PC-3 (cell line): ENCODE data around the gene KATNBL1. TPM values are rescaled to one million over a fixed set of nuclear protein-coding genes. Genes with fewer than 3 reads are reported as not detected.
"Not testable (repeated sequence)": the region's sequence is repeated elsewhere in the genome, so short reads cannot be mapped to it uniquely, and the experiment has no call there.

Experiments
- ATAC-seq: fragments of 200-7000 bp; cut with Tn5 transposase; 2 replicates; pipeline ENCODE4 v1.9.1; 2020; ENCODE audit warnings: mild to moderate bottlenecking, moderate library complexity
- BruUV-seq: library from RNA; stranded (reverse); fragments of 400-500 nt; replicated peaks from 2 replicates; lab custom pipeline; 2021; lab: Mats Ljungman, UMichigan
- CTCF ChIA-PET: fragments of 300-600 bp; sonication (Branson Sonifier 250); formaldehyde crosslinking; loops from one replicate; lab custom pipeline; 2022; ENCODE audit warnings: antibody characterized with exemption; lab: Charles Lee
- POLR2A ChIA-PET: fragments of 300-600 bp; sonication (Branson Sonifier 250); formaldehyde crosslinking; loops from one replicate; lab custom pipeline; 2022; ENCODE audit warnings: antibody characterized with exemption; ENCODE audit not compliant: unreplicated experiment; lab: Charles Lee
- DNase-seq: peaks from one replicate; pipeline ENCODE4 v3.0.0-alpha.2; 2015
- H2AFZ ChIP-seq: fragments of 300-600 bp; sonication (generic); 2 replicates; pipeline ENCODE4 v1.6.0; 2016; ENCODE audit warnings: antibody characterized with exemption, low read length
- H3F3A ChIP-seq: fragments of 300-600 bp; sonication (generic); one replicate; pipeline ENCODE4 v1.6.0; 2017; ENCODE audit warnings: antibody characterized with exemption, low read length, control low read depth, mild to moderate bottlenecking; ENCODE audit not compliant: unreplicated experiment
- H3K27ac ChIP-seq: fragments of 300-600 bp; sonication (generic); 2 replicates; pipeline ENCODE4 v1.5.1; 2016; ENCODE audit warnings: mild to moderate bottlenecking, low read length
- H3K27me3 ChIP-seq: fragments of 300-600 bp; sonication (generic); 2 replicates; pipeline ENCODE4 v1.6.1; 2016; ENCODE audit warnings: low read length, mixed read lengths
- H3K36me3 ChIP-seq: fragments of 300-600 bp; sonication (generic); 2 replicates; pipeline ENCODE4 v1.6.1; 2016; ENCODE audit warnings: low read depth, mixed run types, low read length, mixed read lengths
- H3K4me1 ChIP-seq: fragments of 300-600 bp; sonication (generic); 2 replicates; pipeline ENCODE4 v1.5.1; 2016; ENCODE audit warnings: low read length; ENCODE audit not compliant: insufficient read depth
- H3K4me2 ChIP-seq: fragments of 300-600 bp; sonication (generic); 2 replicates; pipeline ENCODE4 v1.6.0; 2016; ENCODE audit warnings: low read length
- H3K4me3 ChIP-seq: fragments of 300-600 bp; sonication (generic); 2 replicates; pipeline ENCODE4 v1.5.1; 2016; ENCODE audit warnings: mild to moderate bottlenecking, low read length, mixed read lengths
- H3K79me2 ChIP-seq: fragments of 300-600 bp; sonication (generic); 2 replicates; pipeline ENCODE4 v1.6.1; 2017; ENCODE audit warnings: low read length, mixed read lengths
- H3K9ac ChIP-seq: fragments of 300-600 bp; sonication (generic); 2 replicates; pipeline ENCODE4 v1.6.0; 2016; ENCODE audit warnings: mild to moderate bottlenecking, low read length
- H3K9me2 ChIP-seq: fragments of 300-600 bp; sonication (generic); replicated peaks from 2 replicates; pipeline ENCODE4 v1.6.1; 2016; ENCODE audit warnings: mixed run types, low read length, mixed read lengths
- H3K9me3 ChIP-seq: fragments of 300-600 bp; sonication (generic); 2 replicates; pipeline ENCODE4 v1.6.1; 2016; ENCODE audit warnings: low read length, mixed read lengths
- H4K20me1 ChIP-seq: fragments of 300-600 bp; sonication (generic); 2 replicates; pipeline ENCODE4 v1.6.1; 2016; ENCODE audit warnings: low read length, mixed read lengths
- EZH2 ChIP-seq: fragments of 300-600 bp; sonication (generic); IDR thresholded peaks from one replicate; pipeline ENCODE4 v1.6.1; 2017; ENCODE audit warnings: antibody characterized with exemption, mild to moderate bottlenecking, low read length; ENCODE audit not compliant: unreplicated experiment
- intact Hi-C: fragments of 100-400 bp; cut with micrococcal nuclease; formaldehyde crosslinking; loops from 2 replicates; pipeline ENCODE4 v1.9.0; 2023
- total RNA-seq: library from RNA; depleted of rRNA; stranded (reverse); fragments of >200 nt; gene quantifications from 2 replicates; pipeline ENCODE4 v1.2.3, GENCODE V29; 2014
- TF ChIP-seq, protein P1 (sequence below): fragments of 300-600 bp; sonication (generic); conservative IDR thresholded peaks from 2 replicates; pipeline ENCODE4 v1.5.1; 2017; ENCODE audit warnings: antibody characterized with exemption, low read depth, mild to moderate bottlenecking, low read length

The KATNBL1 gene
- total RNA-seq, 1 experiment from 2014 or later: 57.6 TPM

DNA sequence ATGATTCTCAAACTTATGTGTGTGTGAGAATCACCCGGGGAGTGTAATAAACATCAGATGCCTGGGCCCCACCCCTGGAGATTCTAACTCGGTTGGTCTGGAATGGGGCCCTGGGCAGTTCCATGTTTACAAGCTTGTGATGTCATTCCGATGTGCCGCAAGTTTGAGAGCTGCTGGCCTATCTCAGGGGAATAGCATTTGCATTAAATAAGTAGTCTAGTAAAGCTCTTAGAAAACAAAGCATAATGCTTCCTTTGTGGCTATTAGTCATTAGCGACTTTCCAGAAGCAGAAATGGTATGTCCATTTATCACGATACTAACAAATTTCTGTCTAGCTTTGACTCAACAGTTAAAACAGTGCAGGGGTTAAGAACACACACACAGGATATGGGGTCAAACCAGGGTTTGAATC is 87.1 kb downstream of the KATNBL1 start:
- Histone ChIP-seq H3K36me3 (no peaks in the 10 kb centered on the region), H4K20me1 (no peaks in the 10 kb centered on the region), H3K9ac (peak overlapping the region; percentile 54), H3K9me2 (no peaks in the 10 kb centered on the region), H3K27ac (peak overlapping the region; percentile 88), H3K4me2 (peak overlapping the region; percentile 45), H3F3A (no peaks in the 10 kb centered on the region), H3K27me3 (no peaks in the 10 kb centered on the region), H3K4me3 (no peak overlapping the region), H3K79me2 (no peaks in the 10 kb centered on the region), H2AFZ (0 out of 2 replicates have a peak overlapping the region, but pooled peaks have one; percentile 5), H3K9me3 (no peaks in the 10 kb centered on the region), H3K4me1 (peaks cover 26% of the 10 kb centered on the region)
- TF ChIP-seq, protein P1, sequence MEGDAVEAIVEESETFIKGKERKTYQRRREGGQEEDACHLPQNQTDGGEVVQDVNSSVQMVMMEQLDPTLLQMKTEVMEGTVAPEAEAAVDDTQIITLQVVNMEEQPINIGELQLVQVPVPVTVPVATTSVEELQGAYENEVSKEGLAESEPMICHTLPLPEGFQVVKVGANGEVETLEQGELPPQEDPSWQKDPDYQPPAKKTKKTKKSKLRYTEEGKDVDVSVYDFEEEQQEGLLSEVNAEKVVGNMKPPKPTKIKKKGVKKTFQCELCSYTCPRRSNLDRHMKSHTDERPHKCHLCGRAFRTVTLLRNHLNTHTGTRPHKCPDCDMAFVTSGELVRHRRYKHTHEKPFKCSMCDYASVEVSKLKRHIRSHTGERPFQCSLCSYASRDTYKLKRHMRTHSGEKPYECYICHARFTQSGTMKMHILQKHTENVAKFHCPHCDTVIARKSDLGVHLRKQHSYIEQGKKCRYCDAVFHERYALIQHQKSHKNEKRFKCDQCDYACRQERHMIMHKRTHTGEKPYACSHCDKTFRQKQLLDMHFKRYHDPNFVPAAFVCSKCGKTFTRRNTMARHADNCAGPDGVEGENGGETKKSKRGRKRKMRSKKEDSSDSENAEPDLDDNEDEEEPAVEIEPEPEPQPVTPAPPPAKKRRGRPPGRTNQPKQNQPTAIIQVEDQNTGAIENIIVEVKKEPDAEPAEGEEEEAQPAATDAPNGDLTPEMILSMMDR: no peak
- TF ChIP-seq EZH2: no peak
- peak; percentile 87 for ATAC-seq
- ChIA-PET POLR2A (interaction anchor here (0.6 to 1.4 kb wide), 5 partner anchors 13 to 244 kb away, joined by 3 to 11 read pairs (median 6); partner anchors contain the start of genes KATNBL1 and LPCAT4), CTCF (interaction anchor here (0.6 to 1.1 kb wide), 4 partner anchors 10 to 244 kb away, joined by 3 to 6 read pairs (median 3); partner anchors contain the start of genes KATNBL1 and LPCAT4)
- intact Hi-C loops: loop anchor here (5.0 kb wide), 1 partner anchor 55 kb away; no protein-coding TSS in a partner anchor
- no TSS peak for BruUV-seq
- peak; percentile 91 for DNase-seq

DNA sequence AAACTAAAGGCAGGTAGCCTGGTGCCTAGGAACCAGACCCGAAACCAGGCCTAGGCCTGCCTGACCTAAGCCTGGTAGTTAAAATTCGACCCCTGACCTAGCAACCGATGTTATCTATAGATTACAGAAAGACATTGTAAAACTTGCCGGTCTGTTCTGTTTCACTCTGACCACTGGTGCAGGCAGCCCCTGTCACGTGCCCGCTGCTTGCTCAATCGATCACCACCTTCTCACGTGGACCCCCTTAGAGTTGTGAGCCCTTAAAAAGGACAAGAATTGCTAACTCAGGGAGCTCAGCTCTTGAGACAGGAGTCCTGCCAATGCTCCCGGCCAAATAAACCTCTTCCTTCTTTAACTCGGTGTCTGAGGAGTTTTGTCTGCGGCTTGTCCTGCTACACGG is 88.1 kb downstream of the KATNBL1 start:
- H3K36me3 ChIP-seq, BruUV-seq, H2AFZ ChIP-seq, H3K9me2 ChIP-seq, H3K9me3 ChIP-seq, H3F3A ChIP-seq, H3K27me3 ChIP-seq, H3K4me2 ChIP-seq, H3K4me3 ChIP-seq, DNase-seq, CTCF ChIA-PET, ATAC-seq, H4K20me1 ChIP-seq, H3K79me2 ChIP-seq: not testable (repeated sequence)
- peak overlapping the region; percentile 88 for H3K27ac ChIP-seq
- POLR2A ChIA-PET: interaction anchor here (1.4 kb wide), 1 partner anchor 12 kb away, joined by 7 read pairs; no protein-coding TSS in a partner anchor
- intact Hi-C loops: loop anchor here (5.0 kb wide), 1 partner anchor 56 kb away; no protein-coding TSS in a partner anchor
- peaks cover 31% of the 10 kb centered on the region for H3K4me1 ChIP-seq
- H3K9ac ChIP-seq: peak overlapping the region; percentile 48

DNA sequence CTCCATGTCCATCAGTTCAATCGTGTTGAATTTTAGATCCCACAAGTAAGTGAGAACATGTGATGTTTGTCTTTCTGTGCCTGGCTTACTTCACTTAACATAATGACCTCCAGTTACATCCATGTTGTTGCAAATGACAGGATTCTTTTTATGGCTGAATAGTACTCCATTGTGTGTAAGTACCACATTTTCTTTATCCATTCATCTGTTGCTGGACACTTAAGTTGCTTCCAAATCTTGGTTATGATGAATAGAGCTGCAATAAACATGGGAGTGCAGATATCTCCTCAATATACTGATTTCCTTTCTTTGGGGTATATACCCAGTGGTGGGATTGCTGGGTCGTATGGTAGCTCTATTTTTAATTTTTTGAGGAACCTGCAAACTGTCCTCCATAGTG is 89.5 kb downstream of the KATNBL1 start:
- H3K27me3 ChIP-seq, H3K79me2 ChIP-seq, H4K20me1 ChIP-seq, H3K4me3 ChIP-seq, H3K36me3 ChIP-seq, ATAC-seq, H2AFZ ChIP-seq, H3F3A ChIP-seq, H3K4me2 ChIP-seq, DNase-seq, POLR2A ChIA-PET, H3K27ac ChIP-seq, BruUV-seq, H3K9me2 ChIP-seq, H3K9me3 ChIP-seq, H3K9ac ChIP-seq: not testable (repeated sequence)
- H3K4me1 ChIP-seq: peaks cover 31% of the 10 kb centered on the region
- intact Hi-C loops: loop anchor here (5.0 kb wide), 1 partner anchor 57 kb away; no protein-coding TSS in a partner anchor
- CTCF ChIA-PET: interaction anchor here (1.1 kb wide), 1 partner anchor 73 kb away, joined by 3 read pairs; no protein-coding TSS in a partner anchor
